Mesodermal cell (in vitro differentiated cells): ENCODE data around the gene POLK.
"Not testable (repeated sequence)": the region's sequence is repeated elsewhere in the genome, so short reads cannot be mapped to it uniquely, and the experiment has no call there.

Experiments used
- H3K27ac ChIP-seq: 2 replicates; pipeline ENCODE4 v1.7.0; 2013; ENCODE audit warnings: mild to moderate bottlenecking, low read depth, low read length, moderate library complexity; ENCODE audit not compliant: severe bottlenecking
- H3K36me3 ChIP-seq: 2 replicates; pipeline ENCODE4 v1.7.1; 2013; ENCODE audit warnings: mild to moderate bottlenecking, low read length, moderate library complexity; ENCODE audit not compliant: control insufficient read depth, insufficient read depth
- H3K4me1 ChIP-seq: one replicate; pipeline ENCODE4 v1.7.1; 2013; ENCODE audit warnings: mild to moderate bottlenecking, low read length; ENCODE audit not compliant: insufficient read depth, control insufficient read depth, poor library complexity, severe bottlenecking
- H3K4me3 ChIP-seq: 2 replicates; pipeline ENCODE4 v1.7.0; 2013; ENCODE audit warnings: low read length, control low read depth, mild to moderate bottlenecking; ENCODE audit not compliant: insufficient read depth, poor library complexity, severe bottlenecking; ENCODE audit errors: extremely low read depth
- H3K9me3 ChIP-seq: 2 replicates; pipeline ENCODE4 v1.7.1; 2013; ENCODE audit warnings: mild to moderate bottlenecking, low read length, moderate library complexity; ENCODE audit not compliant: control insufficient read depth
- WGBS, 2 experiments: methylation state at CpG; one replicate each; pipeline ENCODE4 v1.1.5; 2013; ENCODE audit warnings: missing lambda C conversion rate in 2 of 2; ENCODE audit not compliant: insufficient coverage in 2 of 2; 5-methylcytosine and 5-hydroxymethylcytosine counted together

Gene POLK

GRCh38 chr5:75481024-75481423 is 30.7 kb upstream of the POLK start:
- no peaks in the 10 kb centered on the region for H3K4me1 ChIP-seq
- 89 to 90% methylated on average over 2 to 3 of the region's 4 CpGs for WGBS, 2 experiments
- peaks cover under 1% of the 10 kb centered on the region for H3K9me3 ChIP-seq
- no peak overlapping the region for H3K4me3 ChIP-seq
- no peak overlapping the region for H3K27ac ChIP-seq
- no peaks in the 10 kb centered on the region for H3K36me3 ChIP-seq

DNA sequence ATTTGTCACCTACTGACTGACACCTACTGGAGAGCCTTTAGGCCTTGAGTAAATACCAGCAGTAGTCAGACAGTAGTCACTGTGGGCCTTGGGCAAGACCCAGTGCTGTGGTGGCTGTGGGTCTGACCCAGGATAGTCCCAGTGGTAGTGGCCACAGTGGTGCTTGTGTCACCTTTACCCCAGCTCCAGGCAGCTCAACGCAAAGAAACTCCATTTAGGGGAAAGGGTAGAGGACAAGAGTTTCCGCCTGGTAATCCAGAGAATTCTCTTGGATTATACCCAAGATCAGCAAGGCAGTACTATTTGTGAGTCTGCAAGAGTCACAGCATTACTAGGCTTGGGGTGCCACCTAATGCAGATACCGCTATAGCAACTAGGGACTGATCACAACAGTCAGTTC is 29.2 kb upstream of the POLK start:
- H3K4me3 ChIP-seq, result no peak overlapping the region
- WGBS, 2 experiments, result 75 to 80% methylated on average over 2 to 3 of the region's 3 CpGs
- H3K36me3 ChIP-seq, result no peaks in the 10 kb centered on the region
- no peak overlapping the region for H3K27ac ChIP-seq
- H3K4me1 ChIP-seq, result no peaks in the 10 kb centered on the region
- H3K9me3 ChIP-seq, result peaks cover 11% of the 10 kb centered on the region

DNA sequence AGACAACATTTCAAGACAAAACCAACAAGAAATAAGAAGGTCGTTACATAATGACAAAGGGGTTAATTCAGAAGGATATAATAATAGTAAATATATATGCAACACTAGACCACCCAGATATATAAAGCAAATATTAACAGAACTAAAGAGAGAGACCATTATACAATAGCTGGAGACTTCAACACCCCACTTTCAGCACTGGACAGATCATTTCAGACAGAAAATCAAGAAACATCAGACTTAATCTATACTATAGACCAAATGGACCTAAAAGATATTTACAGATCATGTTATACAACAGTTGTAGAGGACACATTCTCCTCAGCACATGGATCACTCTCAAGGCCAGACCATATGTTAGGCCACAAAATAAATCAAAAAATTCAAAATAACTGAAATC is 27.1 kb upstream of the POLK start:
- H3K4me1 ChIP-seq, result no peaks in the 10 kb centered on the region
- H3K27ac ChIP-seq, result no peak overlapping the region
- WGBS, 2 experiments, result no CpG with 5 or more reads among the region's 1 CpG
- no peak overlapping the region for H3K4me3 ChIP-seq
- no peaks in the 10 kb centered on the region for H3K36me3 ChIP-seq
- H3K9me3 ChIP-seq, result peaks cover 15% of the 10 kb centered on the region

- Histone ChIP-seq H3K36me3 (peaks cover 12% of the 10 kb centered on the region), H3K9me3 (peaks cover 15% of the 10 kb centered on the region)
- WGBS, 2 experiments, result 79% methylated on average over 2 of the region's 6 CpGs; no CpG with 5 or more reads in 1 of the 2 experiments
- not testable (repeated sequence) for H3K4me1 ChIP-seq, H3K4me3 ChIP-seq, H3K27ac ChIP-seq
Observed at GRCh38 chr5:75489847-75490246, 21.8 kb upstream of the POLK start.

- H3K4me3 ChIP-seq, result no peak overlapping the region
- peaks cover 12% of the 10 kb centered on the region for H3K9me3 ChIP-seq
- H3K36me3 ChIP-seq, result peaks cover 12% of the 10 kb centered on the region
- no peak overlapping the region for H3K27ac ChIP-seq
- no peaks in the 10 kb centered on the region for H3K4me1 ChIP-seq
- no CpG with 5 or more reads among the region's 2 CpGs for WGBS, 2 experiments
Observed at GRCh38 chr5:75491621-75492020, 20.1 kb upstream of the POLK start.

- no peaks in the 10 kb centered on the region for H3K4me1 ChIP-seq
- H3K9me3 ChIP-seq, result no peaks in the 10 kb centered on the region
- H3K4me3 ChIP-seq, result no peak overlapping the region
- 100% methylated on average over 1 of the region's 3 CpGs; no CpG with 5 or more reads in 1 of the 2 experiments for WGBS, 2 experiments
- no peak overlapping the region for H3K27ac ChIP-seq
- peaks cover 32% of the 10 kb centered on the region for H3K36me3 ChIP-seq
Observed at GRCh38 chr5:75496026-75496425, 15.7 kb upstream of the POLK start.

GRCh38 chr5:75498208-75498777 is 13.4 kb upstream of the POLK start:
- WGBS, 2 experiments, result 90 to 92% methylated on average over 6 of the region's 7 CpGs
- H3K36me3 ChIP-seq, result peaks cover 20% of the 10 kb centered on the region
- H3K27ac ChIP-seq, result no peak overlapping the region
- H3K4me1 ChIP-seq, result no peaks in the 10 kb centered on the region
- H3K4me3 ChIP-seq, result no peak overlapping the region
- H3K9me3 ChIP-seq, result no peaks in the 10 kb centered on the region

DNA sequence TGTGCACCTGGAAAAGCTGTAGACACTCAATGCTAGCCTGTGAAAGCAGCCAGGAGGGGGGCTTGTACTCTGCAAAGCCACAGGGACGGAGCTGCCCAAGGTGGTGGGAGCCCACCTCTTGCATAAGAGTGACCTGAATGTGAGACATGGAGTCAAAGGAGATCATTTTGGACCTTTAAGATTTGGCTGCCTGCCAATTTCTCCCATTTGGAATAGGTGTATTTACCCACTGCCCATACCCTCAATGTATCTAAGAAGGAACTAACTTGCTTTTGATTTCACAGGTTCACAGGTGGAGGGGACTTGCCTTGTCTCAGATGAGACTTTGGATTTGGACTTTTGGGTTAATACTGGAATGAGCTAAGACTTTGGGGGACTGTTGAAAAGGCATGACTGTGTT is 12.8 kb upstream of the POLK start:
- H3K27ac ChIP-seq, H3K9me3 ChIP-seq, H3K4me3 ChIP-seq, H3K4me1 ChIP-seq: not testable (repeated sequence)
- H3K36me3 ChIP-seq, result peaks cover 20% of the 10 kb centered on the region
- 88 to 100% methylated on average over 1 of the region's 1 CpG for WGBS, 2 experiments

DNA sequence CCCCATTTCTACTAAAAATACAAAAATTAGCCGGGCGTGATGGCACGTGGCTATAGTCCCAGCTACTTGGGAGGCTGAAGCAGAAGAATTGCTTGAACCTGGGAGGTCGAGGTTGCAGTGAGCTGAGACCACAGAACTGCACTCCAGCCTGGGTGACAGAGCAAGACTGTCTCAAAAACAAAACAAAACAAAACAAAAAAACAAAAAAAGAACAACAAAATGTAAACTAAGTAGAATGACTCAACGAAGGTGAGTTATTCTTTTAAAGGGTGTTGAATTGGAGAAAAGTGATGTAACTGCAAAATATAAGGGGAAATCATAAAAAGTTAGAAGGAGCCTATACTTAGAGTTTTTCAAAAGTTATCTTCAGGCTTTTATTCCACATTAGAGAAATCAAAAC is 6.6 kb upstream of the POLK start:
- not testable (repeated sequence) for H3K36me3 ChIP-seq, H3K4me1 ChIP-seq, H3K9me3 ChIP-seq, H3K27ac ChIP-seq, H3K4me3 ChIP-seq
- 80% methylated on average over 2 of the region's 5 CpGs; no CpG with 5 or more reads in 1 of the 2 experiments for WGBS, 2 experiments

GRCh38 chr5:75507841-75508240 is 3.9 kb upstream of the POLK start:
- Histone ChIP-seq H3K27ac (no peak overlapping the region), H3K36me3 (no peaks in the 10 kb centered on the region), H3K9me3 (no peaks in the 10 kb centered on the region), H3K4me3 (no peak overlapping the region), H3K4me1 (no peaks in the 10 kb centered on the region)
- WGBS, 2 experiments, result 100% methylated on average over 1 of the region's 1 CpG

- no peak overlapping the region for H3K27ac ChIP-seq
Observed at GRCh38 chr5:75509546-75509945, 2.1 kb upstream of the POLK start.

More at GRCh38 chr5:75509546-75509945, 2.1 kb upstream of the POLK start:
- Histone ChIP-seq H3K4me3 (peak overlapping the region; percentile 95), H3K4me1 (no peaks in the 10 kb centered on the region), H3K36me3 (peaks cover 1% of the 10 kb centered on the region), H3K9me3 (no peaks in the 10 kb centered on the region)
- 84 to 100% methylated on average over 1 to 3 of the region's 4 CpGs for WGBS, 2 experiments
